ENCODE data around the gene TAF11.

DNA sequence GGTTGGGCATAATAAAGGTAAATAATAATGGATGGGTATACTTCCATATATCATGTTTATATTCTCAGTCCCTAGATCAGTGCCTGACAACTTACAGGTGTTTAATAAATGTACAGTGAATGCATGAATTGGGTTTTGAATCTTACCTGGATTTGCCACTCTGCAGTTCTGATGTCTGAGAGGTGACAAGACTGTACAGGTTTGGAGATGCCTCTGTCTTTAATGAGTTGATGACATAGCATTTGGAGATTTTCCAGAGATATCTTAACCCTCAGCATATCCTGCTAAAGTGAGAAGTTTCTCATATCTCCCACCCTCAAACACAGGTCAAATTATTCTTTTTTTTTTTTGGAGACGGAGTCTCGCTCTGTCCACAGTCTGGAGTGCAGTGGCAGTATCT, 3.5 kb upstream of the TAF11 start:
- TF ChIP-seq CTCF (IDR thresholded peaks at IDR 0.05) (no peak), POLR2A (IDR thresholded peaks at IDR 0.05) (no peak)

Measured in adrenal gland (tissue), 5 donors.